ENCODE measurements around the gene POU2F1. TPM values are rescaled to one million over a fixed set of nuclear protein-coding genes. Genes with fewer than 3 reads are reported as not detected.

The POU2F1 gene
- total RNA-seq, 2 donors from 2014 or later: 6.2 to 13.5 TPM

DNA sequence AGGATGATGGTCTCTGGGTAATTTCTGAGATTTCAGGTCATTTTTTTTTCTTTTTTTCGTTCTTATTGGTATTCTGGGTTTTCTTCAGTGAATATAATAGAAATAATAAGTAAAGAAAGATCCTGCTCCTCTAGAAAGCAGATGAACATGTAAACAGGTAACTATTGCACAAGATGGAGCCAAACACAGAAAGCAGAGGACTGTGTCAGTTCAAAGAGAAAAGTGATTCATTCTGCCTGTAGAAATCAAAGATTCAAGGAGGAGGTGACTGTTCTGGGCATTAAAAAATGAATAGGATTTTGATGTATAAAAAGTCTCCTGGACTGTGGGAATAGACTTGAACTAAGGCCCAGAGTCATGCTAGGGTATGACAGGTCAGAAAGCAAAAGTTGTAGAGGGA, 41.9 kb upstream of the POU2F1 start:
- intact Hi-C loops (cut with DNase I): no loop called here
- ATAC-seq (no peak), DNase-seq (no peak)
- no peak for TF ChIP-seq POLR2A (IDR thresholded peaks at IDR 0.05)
- TF ChIP-seq, protein P1, sequence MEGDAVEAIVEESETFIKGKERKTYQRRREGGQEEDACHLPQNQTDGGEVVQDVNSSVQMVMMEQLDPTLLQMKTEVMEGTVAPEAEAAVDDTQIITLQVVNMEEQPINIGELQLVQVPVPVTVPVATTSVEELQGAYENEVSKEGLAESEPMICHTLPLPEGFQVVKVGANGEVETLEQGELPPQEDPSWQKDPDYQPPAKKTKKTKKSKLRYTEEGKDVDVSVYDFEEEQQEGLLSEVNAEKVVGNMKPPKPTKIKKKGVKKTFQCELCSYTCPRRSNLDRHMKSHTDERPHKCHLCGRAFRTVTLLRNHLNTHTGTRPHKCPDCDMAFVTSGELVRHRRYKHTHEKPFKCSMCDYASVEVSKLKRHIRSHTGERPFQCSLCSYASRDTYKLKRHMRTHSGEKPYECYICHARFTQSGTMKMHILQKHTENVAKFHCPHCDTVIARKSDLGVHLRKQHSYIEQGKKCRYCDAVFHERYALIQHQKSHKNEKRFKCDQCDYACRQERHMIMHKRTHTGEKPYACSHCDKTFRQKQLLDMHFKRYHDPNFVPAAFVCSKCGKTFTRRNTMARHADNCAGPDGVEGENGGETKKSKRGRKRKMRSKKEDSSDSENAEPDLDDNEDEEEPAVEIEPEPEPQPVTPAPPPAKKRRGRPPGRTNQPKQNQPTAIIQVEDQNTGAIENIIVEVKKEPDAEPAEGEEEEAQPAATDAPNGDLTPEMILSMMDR (IDR thresholded peaks at IDR 0.05): no peak
- H3K4me1 ChIP-seq: no peaks in the 10 kb centered on the region
- 0% methylated on average over 1 of the region's 1 CpG for WGBS, 2 donors
- no peaks in the 10 kb centered on the region for H3K27me3 ChIP-seq
- H3K27ac ChIP-seq: no peak overlapping the region
- H3K9me3 ChIP-seq: no peaks in the 10 kb centered on the region
- no peak overlapping the region for H3K4me3 ChIP-seq
- no peaks in the 10 kb centered on the region for H3K36me3 ChIP-seq (replicated peaks in 1 of 2; ENCODE audit: insufficient read depth in 1 of 2, low read depth in 2 of 2)

DNA sequence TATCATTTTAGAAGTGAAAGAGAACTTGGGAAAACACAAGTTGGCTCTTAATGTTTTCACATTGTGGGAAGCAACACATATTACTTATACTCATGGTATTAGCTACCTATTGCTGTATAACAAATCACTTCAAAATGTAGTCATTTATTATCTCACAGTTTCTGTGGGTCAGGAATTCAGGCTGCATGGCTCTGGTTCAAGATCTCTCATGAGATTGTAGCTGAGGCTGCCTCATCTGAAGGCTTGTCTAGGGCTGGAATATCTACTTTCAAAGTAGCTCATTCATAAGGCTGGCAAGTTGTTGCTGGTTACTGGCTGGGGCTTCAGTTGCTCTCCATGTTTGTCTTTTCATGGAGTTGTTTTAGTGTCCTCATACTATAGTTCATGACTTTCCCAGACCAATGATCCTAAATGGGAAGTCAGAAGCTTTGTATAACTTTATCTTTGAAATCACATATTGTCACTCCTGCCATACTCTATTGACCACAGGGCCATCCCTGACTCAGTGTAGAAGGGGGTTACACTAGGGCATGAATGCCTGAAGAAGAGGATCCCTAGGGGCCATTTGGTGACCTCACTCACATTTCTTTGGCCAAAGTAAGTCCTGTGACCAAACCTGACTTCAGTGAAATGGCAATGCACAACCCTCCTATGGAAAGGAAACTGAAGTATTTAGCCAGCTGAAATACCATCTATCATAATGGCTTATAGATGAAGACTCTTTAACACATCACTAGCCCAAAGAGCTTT, 37.9 kb upstream of the POU2F1 start:
- H3K4me3 ChIP-seq: no peak overlapping the region
- H3K9me3 ChIP-seq: no peaks in the 10 kb centered on the region
- H3K27ac ChIP-seq: no peak overlapping the region
- no peaks in the 10 kb centered on the region for H3K27me3 ChIP-seq
- no peak for DNase-seq
- ATAC-seq: no peak
- intact Hi-C loops (cut with DNase I): no loop called here
- TF ChIP-seq POLR2A (IDR thresholded peaks at IDR 0.05): no peak
- TF ChIP-seq, protein P1 (IDR thresholded peaks at IDR 0.05): no peak
- no peaks in the 10 kb centered on the region for H3K36me3 ChIP-seq (replicated peaks in 1 of 2; ENCODE audit: insufficient read depth in 1 of 2, low read depth in 2 of 2)
- H3K4me1 ChIP-seq: no peaks in the 10 kb centered on the region

DNA sequence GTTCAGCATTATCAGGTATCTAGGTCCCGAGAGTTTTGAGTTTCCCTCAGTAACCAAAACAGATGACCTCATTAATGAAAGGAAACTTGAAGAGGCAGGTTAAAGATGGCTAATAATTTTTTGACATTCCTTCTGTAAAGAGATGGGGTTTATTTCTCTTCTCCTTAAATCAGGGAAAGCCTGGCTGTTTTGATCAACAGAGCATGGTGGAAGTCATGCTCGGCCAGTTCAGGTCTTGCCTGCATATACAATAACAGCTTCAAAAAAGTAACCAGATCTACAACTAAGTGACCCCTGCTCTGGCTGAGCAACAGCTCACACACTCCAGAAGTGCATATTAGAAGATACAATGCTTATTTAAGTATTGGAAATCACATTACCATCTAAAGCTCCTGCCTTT, 36.6 kb upstream of the POU2F1 start:
- no peak for DNase-seq
- WGBS, 2 donors: 59 to 64% methylated on average over 2 of the region's 2 CpGs
- Histone ChIP-seq H3K9me3 (no peaks in the 10 kb centered on the region), H3K4me1 (no peaks in the 10 kb centered on the region), H3K27ac (no peak overlapping the region), H3K27me3 (no peaks in the 10 kb centered on the region), H3K4me3 (no peak overlapping the region), H3K36me3 (replicated peaks in 1 of 2; ENCODE audit: insufficient read depth in 1 of 2, low read depth in 2 of 2) (no peaks in the 10 kb centered on the region)
- intact Hi-C loops (cut with DNase I): no loop called here
- no peak for ATAC-seq
- no peak for TF ChIP-seq POLR2A (IDR thresholded peaks at IDR 0.05)
- TF ChIP-seq, protein P1 (IDR thresholded peaks at IDR 0.05): no peak

DNA sequence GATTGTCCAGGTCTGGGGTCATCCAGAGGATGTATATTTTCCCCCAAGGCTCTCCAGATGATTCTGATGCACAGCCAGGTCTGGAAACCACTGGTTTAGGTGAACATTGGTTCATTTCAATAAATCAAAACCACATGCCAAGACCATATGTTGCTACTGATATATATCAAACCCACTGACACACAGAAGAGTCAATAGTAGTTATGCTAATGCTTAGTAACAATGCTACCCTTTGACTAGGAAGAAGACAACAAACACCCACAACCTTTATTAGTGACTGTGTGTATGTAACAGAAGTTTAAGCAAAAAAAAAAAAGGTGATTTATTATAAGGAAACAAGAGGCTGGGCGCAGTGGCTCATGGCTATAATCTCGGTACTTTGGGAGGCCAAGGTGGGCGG, 35.6 kb upstream of the POU2F1 start:
- Histone ChIP-seq H3K9me3 (no peaks in the 10 kb centered on the region), H3K27me3 (no peaks in the 10 kb centered on the region), H3K4me3 (no peak overlapping the region), H3K36me3 (replicated peaks in 1 of 2; ENCODE audit: insufficient read depth in 1 of 2, low read depth in 2 of 2) (no peaks in the 10 kb centered on the region), H3K4me1 (no peaks in the 10 kb centered on the region), H3K27ac (no peak overlapping the region)
- ATAC-seq: no peak
- WGBS, 2 donors: 51 to 84% methylated on average over 3 of the region's 3 CpGs
- TF ChIP-seq, protein P1 (IDR thresholded peaks at IDR 0.05): no peak
- TF ChIP-seq POLR2A (IDR thresholded peaks at IDR 0.05): no peak
- DNase-seq: no peak
- intact Hi-C loops (cut with DNase I): no loop called here

All from body of pancreas (tissue), 4 donors.